ENCODE measurements around the gene ACOT11.

The ACOT11 gene

GRCh38 chr1:54653036-54653435, 105.0 kb downstream of the ACOT11 start:
- DNase-seq, result no peak

DNA sequence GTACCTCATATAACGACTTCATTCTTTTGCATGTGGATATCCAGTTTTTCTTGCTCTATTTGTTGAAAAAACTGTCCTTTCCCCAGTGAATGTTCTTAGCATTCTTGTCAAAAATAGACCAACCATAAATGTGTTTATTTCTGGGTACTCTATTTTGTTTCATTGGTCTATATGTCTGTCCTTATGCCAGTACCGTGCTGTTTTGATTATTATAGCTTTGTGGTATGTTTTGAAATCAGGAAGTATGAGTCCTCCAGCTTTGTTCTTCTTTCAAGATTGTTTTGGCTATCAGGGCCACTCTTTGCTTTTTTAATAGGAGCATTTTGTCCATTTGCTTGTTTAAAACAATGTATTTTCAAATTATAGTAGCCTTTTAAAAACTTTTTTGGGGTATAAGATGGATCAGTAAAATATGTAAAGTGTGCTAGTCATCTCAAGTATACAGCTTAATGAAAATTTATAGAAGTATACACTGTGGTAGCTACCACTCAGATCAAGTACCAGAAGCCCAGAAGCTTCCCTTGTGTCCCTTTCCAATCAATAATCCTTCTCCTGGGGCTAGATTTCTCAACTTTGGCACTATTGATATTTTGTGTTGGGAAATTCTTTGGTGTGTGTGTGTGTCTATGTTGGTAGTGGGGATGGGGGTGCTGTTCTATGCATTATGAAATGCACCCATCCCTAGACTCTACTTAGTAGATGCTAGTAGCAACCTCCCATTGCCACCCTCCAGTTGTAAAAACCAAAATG, 110.3 kb downstream of the ACOT11 start:
- DNase-seq, result no peak
